ENCODE measurements around the gene EMILIN2.

Gene EMILIN2

GRCh38 chr18:2894841-2895370 is 48.1 kb downstream of the EMILIN2 start:
- DNase-seq (ENCODE audit: extremely low spot score) = no peak
- POLR2A ChIA-PET = no interaction called here
- no peak for TF ChIP-seq NFRKB (IDR thresholded peaks at IDR 0.05)
- CTCF ChIA-PET = no interaction called here

- no peak for DNase-seq (ENCODE audit: extremely low spot score)
- CTCF ChIA-PET = no interaction called here
- POLR2A ChIA-PET = no interaction called here
- TF ChIP-seq, protein P1, sequence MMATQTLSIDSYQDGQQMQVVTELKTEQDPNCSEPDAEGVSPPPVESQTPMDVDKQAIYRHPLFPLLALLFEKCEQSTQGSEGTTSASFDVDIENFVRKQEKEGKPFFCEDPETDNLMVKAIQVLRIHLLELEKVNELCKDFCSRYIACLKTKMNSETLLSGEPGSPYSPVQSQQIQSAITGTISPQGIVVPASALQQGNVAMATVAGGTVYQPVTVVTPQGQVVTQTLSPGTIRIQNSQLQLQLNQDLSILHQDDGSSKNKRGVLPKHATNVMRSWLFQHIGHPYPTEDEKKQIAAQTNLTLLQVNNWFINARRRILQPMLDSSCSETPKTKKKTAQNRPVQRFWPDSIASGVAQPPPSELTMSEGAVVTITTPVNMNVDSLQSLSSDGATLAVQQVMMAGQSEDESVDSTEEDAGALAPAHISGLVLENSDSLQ (IDR thresholded peaks at IDR 0.05) = no peak
- TF ChIP-seq L3MBTL2 (conservative IDR thresholded peaks at IDR 0.05) (no peak), BHLHE40 (IDR thresholded peaks at IDR 0.05; ENCODE audit: borderline replicate concordance) (no peak)
Observed at GRCh38 chr18:2895391-2895790, 48.6 kb downstream of the EMILIN2 start.

DNA sequence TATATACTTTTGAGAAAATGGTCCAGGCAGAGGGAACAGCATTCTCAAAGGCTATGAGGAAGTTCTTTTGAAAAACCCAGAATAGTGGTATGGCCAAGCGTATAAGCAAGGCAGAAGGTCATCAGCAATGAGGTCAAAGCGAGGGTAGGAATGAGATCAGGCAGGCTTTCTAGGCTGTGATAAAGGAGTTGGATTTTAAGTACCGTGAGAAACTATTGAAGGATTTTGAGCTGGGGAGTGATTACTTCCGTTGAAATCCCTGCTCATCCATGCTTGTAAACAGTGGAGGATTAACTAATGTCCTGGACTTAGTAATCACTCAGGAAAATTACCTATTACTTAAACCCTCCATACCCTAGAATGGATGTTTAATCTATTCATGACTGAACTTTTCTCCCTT is 50.2 kb downstream of the EMILIN2 start:
- no peak for TF ChIP-seq BHLHE40 (IDR thresholded peaks at IDR 0.05; ENCODE audit: borderline replicate concordance)
- no peak for TF ChIP-seq SUZ12 (IDR thresholded peaks at IDR 0.05)
- no peak for TF ChIP-seq ZNF384 (IDR thresholded peaks at IDR 0.05)
- no peak for TF ChIP-seq NFRKB (IDR thresholded peaks at IDR 0.05)
- TF ChIP-seq ARNT (IDR thresholded peaks at IDR 0.05) = no peak
- CTCF ChIA-PET = no interaction called here
- POLR2A ChIA-PET = no interaction called here
- no peak for DNase-seq (ENCODE audit: extremely low spot score)

- DNase-seq (ENCODE audit: extremely low spot score) = no peak
- POLR2A ChIA-PET = no interaction called here
- TF ChIP-seq L3MBTL2 (conservative IDR thresholded peaks at IDR 0.05) = no peak
- TF ChIP-seq ELF4 (IDR thresholded peaks at IDR 0.05) = no peak
- TF ChIP-seq SUZ12 (IDR thresholded peaks at IDR 0.05) = no peak
- TF ChIP-seq FOXM1 (IDR thresholded peaks at IDR 0.05; ENCODE audit: borderline replicate concordance) = no peak
- no peak for TF ChIP-seq TARDBP (IDR thresholded peaks at IDR 0.05)
- no peak for TF ChIP-seq SP1 (IDR thresholded peaks at IDR 0.05)
- TF ChIP-seq, protein P1 (IDR thresholded peaks at IDR 0.05) = no peak
- no peak for TF ChIP-seq ZNF384 (IDR thresholded peaks at IDR 0.05)
- TF ChIP-seq LEF1 (IDR thresholded peaks at IDR 0.05; ENCODE audit: borderline replicate concordance) = no peak
- no peak for TF ChIP-seq ARNT (IDR thresholded peaks at IDR 0.05)
- TF ChIP-seq CTBP1 (IDR thresholded peaks at IDR 0.05; ENCODE audit: borderline replicate concordance) = no peak
- TF ChIP-seq HDGF (IDR thresholded peaks at IDR 0.05; ENCODE audit: borderline replicate concordance) = no peak
- TF ChIP-seq BHLHE40 (IDR thresholded peaks at IDR 0.05; ENCODE audit: borderline replicate concordance) = no peak
- no peak for TF ChIP-seq FOXA1 (IDR thresholded peaks at IDR 0.05)
- no peak for TF ChIP-seq FOXK2 (IDR thresholded peaks at IDR 0.05)
- TF ChIP-seq NFRKB (IDR thresholded peaks at IDR 0.05) = no peak
- CTCF ChIA-PET = no interaction called here
Observed at GRCh38 chr18:2897448-2898185, 50.8 kb downstream of the EMILIN2 start.

- CTCF ChIA-PET = no interaction called here
- DNase-seq (ENCODE audit: extremely low spot score) = no peak
- POLR2A ChIA-PET = no interaction called here
Observed at GRCh38 chr18:2898186-2898640, 51.4 kb downstream of the EMILIN2 start.

GRCh38 chr18:2900684-2901422 is 54.0 kb downstream of the EMILIN2 start:
- no peak for DNase-seq (ENCODE audit: extremely low spot score)
- POLR2A ChIA-PET = no interaction called here
- CTCF ChIA-PET = no interaction called here

More at GRCh38 chr18:2898186-2898640, 51.4 kb downstream of the EMILIN2 start:
- no peak for TF ChIP-seq FOXA1 (IDR thresholded peaks at IDR 0.05)

More at GRCh38 chr18:2900684-2901422, 54.0 kb downstream of the EMILIN2 start:
- TF ChIP-seq ARNT (IDR thresholded peaks at IDR 0.05) (no peak), L3MBTL2 (conservative IDR thresholded peaks at IDR 0.05) (no peak), FOXK2 (IDR thresholded peaks at IDR 0.05) (no peak), CTBP1 (IDR thresholded peaks at IDR 0.05; ENCODE audit: borderline replicate concordance) (no peak), TARDBP (IDR thresholded peaks at IDR 0.05) (no peak), SP1 (IDR thresholded peaks at IDR 0.05) (no peak), ZNF384 (IDR thresholded peaks at IDR 0.05) (no peak), HDGF (IDR thresholded peaks at IDR 0.05; ENCODE audit: borderline replicate concordance) (no peak), BHLHE40 (IDR thresholded peaks at IDR 0.05; ENCODE audit: borderline replicate concordance) (no peak), SUZ12 (IDR thresholded peaks at IDR 0.05) (no peak), LEF1 (IDR thresholded peaks at IDR 0.05; ENCODE audit: borderline replicate concordance) (no peak), NFRKB (IDR thresholded peaks at IDR 0.05) (no peak), FOXA1 (IDR thresholded peaks at IDR 0.05) (no peak), FOXM1 (IDR thresholded peaks at IDR 0.05; ENCODE audit: borderline replicate concordance) (no peak)
- TF ChIP-seq, protein P1 (IDR thresholded peaks at IDR 0.05) = no peak
